GM12878 (cell line): ENCODE results near the gene KRTAP12-4. TPM values are rescaled to one million over a fixed set of nuclear protein-coding genes. Genes with fewer than 3 reads are reported as not detected.

Experiments
- ATAC-seq: fragments of 200-7000 bp; cut with Tn5 transposase; 3 replicates; pipeline ENCODE4 v1.9.1; 2020; ENCODE audit warnings: mild to moderate bottlenecking, moderate library complexity
- BruUV-seq: library from RNA; stranded (reverse); fragments of 400-500 nt; replicated peaks from 2 replicates; lab custom pipeline; 2021; lab: Mats Ljungman, UMichigan
- CTCF ChIA-PET: fragments of 300-600 bp; sonication (Branson Sonifier 250); formaldehyde crosslinking; extraction: SDS; loops from one replicate; lab custom pipeline; 2021; ENCODE audit warnings: inconsistent platforms; lab: Yijun Ruan, JAX
- POLR2A ChIA-PET: fragments of 350-600 bp; formaldehyde crosslinking; extraction: SDS; loops from one replicate; lab custom pipeline; 2021; ENCODE audit warnings: inconsistent platforms; lab: Charles Lee
- RAD21 ChIA-PET: fragments of 300-600 bp; sonication (Branson Sonifier 250); formaldehyde crosslinking; loops from one replicate; lab custom pipeline; 2023; ENCODE audit warnings: antibody characterized with exemption; ENCODE audit not compliant: unreplicated experiment; lab: Charles Lee
- SMC1A ChIA-PET: fragments of 300-600 bp; sonication (Branson Sonifier 250); formaldehyde crosslinking; loops from one replicate; lab custom pipeline; 2023; ENCODE audit not compliant: unreplicated experiment, uncharacterized antibody; lab: Charles Lee
- DNase-seq: peaks from one replicate; pipeline ENCODE4 v3.0.0-alpha.2; 2011; ENCODE audit warnings: low read depth, low spot score
- FAIRE-seq: peaks from 3 replicates; lab custom pipeline; 2011; peaks lifted over from hg19 to GRCh38; lab: Jason Lieb, UNC
- H2AFZ ChIP-seq: 2 replicates; pipeline ENCODE4 v1.6.0; 2011; ENCODE audit warnings: low read depth, low read length, control low read depth; ENCODE audit not compliant: control insufficient read depth
- H3K27ac ChIP-seq: 2 replicates; pipeline ENCODE4 v1.5.1; 2011; ENCODE audit warnings: control low read depth; ENCODE audit not compliant: control insufficient read depth, insufficient read depth
- H3K27me3 ChIP-seq, 2 experiments: replicated peaks in 1 of 2; 2 replicates each; pipeline versions ENCODE4 v1.6.0 to v1.6.1; 2011; ENCODE audit warnings: low read length in 1 of 2; ENCODE audit not compliant: control insufficient read depth in 2 of 2, insufficient read depth in 2 of 2
- H3K36me3 ChIP-seq, 2 experiments: 2 replicates each; pipeline ENCODE4 v1.5.1; 2011; ENCODE audit warnings: low read length in 1 of 2; ENCODE audit not compliant: control insufficient read depth in 2 of 2, insufficient read depth in 2 of 2
- H3K4me1 ChIP-seq: 2 replicates; pipeline ENCODE4 v1.6.1; 2011; ENCODE audit warnings: mild to moderate bottlenecking, low read length, moderate library complexity, mixed read lengths; ENCODE audit not compliant: control insufficient read depth, insufficient read depth
- H3K4me2 ChIP-seq: 2 replicates; pipeline ENCODE4 v1.6.0; 2011; ENCODE audit warnings: control low read depth; ENCODE audit not compliant: control insufficient read depth, insufficient read depth
- H3K4me3 ChIP-seq: fragments of 200-600 bp; sonication (generic); 2 replicates; pipeline ENCODE4 v1.5.1; 2016
- H3K79me2 ChIP-seq: 2 replicates; pipeline ENCODE4 v1.6.0; 2011; ENCODE audit warnings: low read length; ENCODE audit not compliant: control insufficient read depth, insufficient read depth
- H3K9ac ChIP-seq: 2 replicates; pipeline ENCODE4 v1.8.0; 2011; ENCODE audit warnings: low read length, control low read depth, mixed read lengths; ENCODE audit not compliant: control insufficient read depth, insufficient read depth
- H3K9me3 ChIP-seq: replicated peaks from 3 replicates; pipeline ENCODE4 v1.5.1; 2011; ENCODE audit warnings: mild to moderate bottlenecking, low read length; ENCODE audit not compliant: control insufficient read depth, insufficient read depth
- H4K20me1 ChIP-seq: 2 replicates; pipeline ENCODE4 v1.6.0; 2011; ENCODE audit not compliant: control insufficient read depth, insufficient read depth
- EGR1 ChIP-seq, 2 experiments: IDR thresholded peaks; 1 replicate in 1 of 2; 2 replicates in 1 of 2; pipeline ENCODE4 v1.6.1; 2011 to 2012; ENCODE audit warnings: low read depth in 2 of 2, low read length in 2 of 2, borderline replicate concordance in 1 of 2, mild to moderate bottlenecking in 1 of 2, moderate library complexity in 1 of 2
- EZH2 ChIP-seq: IDR thresholded peaks from 2 replicates; pipeline ENCODE4 v1.6.1; 2012; ENCODE audit warnings: low read depth, mild to moderate bottlenecking, control low read depth, inconsistent platforms, low read length, borderline replicate concordance; ENCODE audit not compliant: control insufficient read depth
- FOS ChIP-seq: IDR thresholded peaks from 3 replicates; pipeline ENCODE4 v1.6.1; 2011; ENCODE audit warnings: borderline replicate concordance; ENCODE audit not compliant: insufficient read length; ENCODE audit errors: extremely low read depth
- GATAD2B ChIP-seq: fragments of 450-650 bp; conservative IDR thresholded peaks from 2 replicates; pipeline ENCODE4 v1.6.1; 2017; ENCODE audit warnings: low read depth, mild to moderate bottlenecking, moderate library complexity
- IRF4 ChIP-seq: IDR thresholded peaks from 2 replicates; pipeline ENCODE4 v1.6.1; 2011; ENCODE audit warnings: low read depth, low read length
- MTA3 ChIP-seq: IDR thresholded peaks from 2 replicates; pipeline ENCODE4 v1.6.1; 2012; ENCODE audit warnings: low read length, inconsistent platforms, borderline replicate concordance
- NFYB ChIP-seq: IDR thresholded peaks from 2 replicates; pipeline ENCODE4 v1.6.1; 2011; ENCODE audit warnings: low read depth, mild to moderate bottlenecking, low read length, improper control_type of control experiment, moderate library complexity; ENCODE audit not compliant: insufficient read depth
- RCOR1 ChIP-seq: conservative IDR thresholded peaks from 2 replicates; pipeline ENCODE4 v1.6.1; 2012; ENCODE audit warnings: low read depth, low read length, improper control_type of control experiment
- SMC3 ChIP-seq: IDR thresholded peaks from 2 replicates; pipeline ENCODE4 v1.6.1; 2011; ENCODE audit warnings: low read length, improper control_type of control experiment, borderline replicate concordance
- SREBF1 ChIP-seq: IDR thresholded peaks from 2 replicates; pipeline ENCODE4 v1.6.1; 2012; ENCODE audit warnings: mild to moderate bottlenecking, low read length
- SUZ12 ChIP-seq: fragments of 200-600 bp; sonication (generic); IDR thresholded peaks from one replicate; pipeline ENCODE4 v1.6.1; 2018; ENCODE audit warnings: antibody characterized with exemption, mild to moderate bottlenecking; ENCODE audit not compliant: unreplicated experiment
- ZNF207 ChIP-seq: fragments of 450-650 bp; IDR thresholded peaks from 2 replicates; pipeline ENCODE4 v1.6.1; 2014; ENCODE audit warnings: antibody characterized with exemption, mild to moderate bottlenecking, borderline replicate concordance
- WGBS: methylation state at CpG from one replicate; pipeline ENCODE4 v1.1.6; 2016; ENCODE audit warnings: low lambda C conversion rate; ENCODE audit not compliant: insufficient replicate concordance, insufficient coverage; ENCODE audit errors: missing lambda C conversion rate; 5-methylcytosine and 5-hydroxymethylcytosine counted together
- in situ Hi-C: fragments of 300-500 bp; cut with MboI; formaldehyde crosslinking; loops from 9 replicates; pipeline ENCODE4 v1.14.3; 2018; ENCODE audit warnings: mixed read lengths
- intact Hi-C: fragments of 100-400 bp; cut with micrococcal nuclease; formaldehyde crosslinking; loops from one replicate; pipeline ENCODE4 v1.14.2; 2022; ENCODE audit not compliant: unreplicated experiment
- polyA plus RNA-seq, 11 experiments: library from polyadenylated mRNA; depleted of rRNA in 4 of 11; unstranded in 6 of 11; stranded (reverse) in 5 of 11; fragments of >200 nt; fragmentation: Nextera tagmentation in 4 of 11; fragmentation: Illumina TruSeq in 1 of 11; extraction: Ambion mirVana in 4 of 11; extraction: Trizol in 1 of 11; gene quantifications; 1 replicate in 1 of 11; 2 replicates in 10 of 11; pipeline versions ENCODE4 v1.2.1 to v1.2.3, GENCODE V29; 2011 to 2016; ENCODE audit warnings: inconsistent platforms in 2 of 11, missing spikeins in 2 of 11, low read depth in 1 of 11
- total RNA-seq, 4 experiments: library from RNA; depleted of rRNA in 3 of 4; stranded (reverse); fragments of >200 nt in 3 of 4; fragmentation: Illumina TruSeq in 1 of 4; extraction: Trizol in 1 of 4; gene quantifications; 2 replicates each; pipeline versions ENCODE4 v1.2.1 to v1.2.3, GENCODE V29; 2013 to 2021
- TF ChIP-seq, protein P1 (sequence below): fragments of 450-650 bp; formaldehyde crosslinking; IDR thresholded peaks from 2 replicates; pipeline ENCODE4 v1.5.0; 2022; ENCODE audit warnings: mild to moderate bottlenecking, missing genetic modification characterization
- TF ChIP-seq, protein P2 (sequence below): fragments of 150-350 bp; IDR thresholded peaks from 2 replicates; pipeline ENCODE4 v1.6.1; 2016; ENCODE audit warnings: low read depth, low read length
- TF ChIP-seq, protein P3 (sequence below): fragments of 450-650 bp; IDR thresholded peaks from 2 replicates; pipeline ENCODE4 v1.6.1; 2014; ENCODE audit warnings: mild to moderate bottlenecking
- TF ChIP-seq, protein P4 (sequence below): fragments of 450-650 bp; IDR thresholded peaks from 2 replicates; pipeline ENCODE4 v1.6.1; 2016; ENCODE audit warnings: mild to moderate bottlenecking

KRTAP12-4 gene
- total and polyA plus RNA-seq, 10 of the 15 experiments (the other 5 are each of a cell fraction or from before 2014, with no cell fraction given): not detected

DNA sequence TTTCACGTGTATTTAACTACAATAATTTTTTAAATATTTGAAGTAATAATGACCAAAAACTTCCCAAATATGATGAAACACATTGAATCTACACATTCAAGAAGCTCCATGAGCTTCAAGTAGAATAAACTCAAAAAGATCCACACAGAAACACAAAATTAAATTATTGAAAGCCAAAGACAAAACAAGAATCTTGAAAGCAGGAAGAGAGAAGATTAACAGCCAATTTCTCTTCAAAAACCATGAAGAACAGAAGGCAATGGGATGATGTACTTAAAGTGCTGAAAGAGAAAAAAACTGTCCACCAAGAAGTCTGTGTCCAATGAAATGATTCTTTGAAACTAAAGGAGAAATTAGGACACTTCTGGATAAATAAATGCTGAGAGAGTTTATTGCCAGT, 22.4 kb downstream of the KRTAP12-4 start:
- WGBS: 5% methylated on average over 1 of the region's 1 CpG
- no TSS peak for BruUV-seq
- Histone ChIP-seq H3K4me2 (no peak overlapping the region), H3K79me2 (no peaks in the 10 kb centered on the region), H3K4me1 (no peaks in the 10 kb centered on the region), H3K9me3 (peaks cover 9% of the 10 kb centered on the region; the same call in 1 of the 3 replicates), H3K36me3 (no peaks in the 10 kb centered on the region), H3K27me3 (no peaks in the 10 kb centered on the region), H2AFZ (no peak overlapping the region), H3K27ac (no peak overlapping the region), H3K4me3 (no peak overlapping the region), H3K9ac (no peak overlapping the region), H4K20me1 (no peaks in the 10 kb centered on the region)
- ATAC-seq: no peak
- POLR2A ChIA-PET: no interaction called here
- no peak for DNase-seq
- RAD21 ChIA-PET: no interaction called here
- CTCF ChIA-PET: no interaction called here
- FAIRE-seq: no peak
- in situ Hi-C loops (no loop called here), intact Hi-C loops (no loop called here)
- SMC1A ChIA-PET: no interaction called here
- no peak for TF ChIP-seq NFYB
- TF ChIP-seq ZNF207: no peak
- no peak for TF ChIP-seq SREBF1
- TF ChIP-seq, protein P1, sequence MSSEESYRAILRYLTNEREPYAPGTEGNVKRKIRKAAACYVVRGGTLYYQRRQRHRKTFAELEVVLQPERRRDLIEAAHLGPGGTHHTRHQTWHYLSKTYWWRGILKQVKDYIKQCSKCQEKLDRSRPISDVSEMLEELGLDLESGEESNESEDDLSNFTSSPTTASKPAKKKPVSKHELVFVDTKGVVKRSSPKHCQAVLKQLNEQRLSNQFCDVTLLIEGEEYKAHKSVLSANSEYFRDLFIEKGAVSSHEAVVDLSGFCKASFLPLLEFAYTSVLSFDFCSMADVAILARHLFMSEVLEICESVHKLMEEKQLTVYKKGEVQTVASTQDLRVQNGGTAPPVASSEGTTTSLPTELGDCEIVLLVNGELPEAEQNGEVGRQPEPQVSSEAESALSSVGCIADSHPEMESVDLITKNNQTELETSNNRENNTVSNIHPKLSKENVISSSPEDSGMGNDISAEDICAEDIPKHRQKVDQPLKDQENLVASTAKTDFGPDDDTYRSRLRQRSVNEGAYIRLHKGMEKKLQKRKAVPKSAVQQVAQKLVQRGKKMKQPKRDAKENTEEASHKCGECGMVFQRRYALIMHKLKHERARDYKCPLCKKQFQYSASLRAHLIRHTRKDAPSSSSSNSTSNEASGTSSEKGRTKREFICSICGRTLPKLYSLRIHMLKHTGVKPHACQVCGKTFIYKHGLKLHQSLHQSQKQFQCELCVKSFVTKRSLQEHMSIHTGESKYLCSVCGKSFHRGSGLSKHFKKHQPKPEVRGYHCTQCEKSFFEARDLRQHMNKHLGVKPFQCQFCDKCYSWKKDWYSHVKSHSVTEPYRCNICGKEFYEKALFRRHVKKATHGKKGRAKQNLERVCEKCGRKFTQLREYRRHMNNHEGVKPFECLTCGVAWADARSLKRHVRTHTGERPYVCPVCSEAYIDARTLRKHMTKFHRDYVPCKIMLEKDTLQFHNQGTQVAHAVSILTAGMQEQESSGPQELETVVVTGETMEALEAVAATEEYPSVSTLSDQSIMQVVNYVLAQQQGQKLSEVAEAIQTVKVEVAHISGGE (CRISPR knock-in tag): no peak
- no peak for TF ChIP-seq GATAD2B
- TF ChIP-seq EZH2: no peak
- TF ChIP-seq, protein P2, sequence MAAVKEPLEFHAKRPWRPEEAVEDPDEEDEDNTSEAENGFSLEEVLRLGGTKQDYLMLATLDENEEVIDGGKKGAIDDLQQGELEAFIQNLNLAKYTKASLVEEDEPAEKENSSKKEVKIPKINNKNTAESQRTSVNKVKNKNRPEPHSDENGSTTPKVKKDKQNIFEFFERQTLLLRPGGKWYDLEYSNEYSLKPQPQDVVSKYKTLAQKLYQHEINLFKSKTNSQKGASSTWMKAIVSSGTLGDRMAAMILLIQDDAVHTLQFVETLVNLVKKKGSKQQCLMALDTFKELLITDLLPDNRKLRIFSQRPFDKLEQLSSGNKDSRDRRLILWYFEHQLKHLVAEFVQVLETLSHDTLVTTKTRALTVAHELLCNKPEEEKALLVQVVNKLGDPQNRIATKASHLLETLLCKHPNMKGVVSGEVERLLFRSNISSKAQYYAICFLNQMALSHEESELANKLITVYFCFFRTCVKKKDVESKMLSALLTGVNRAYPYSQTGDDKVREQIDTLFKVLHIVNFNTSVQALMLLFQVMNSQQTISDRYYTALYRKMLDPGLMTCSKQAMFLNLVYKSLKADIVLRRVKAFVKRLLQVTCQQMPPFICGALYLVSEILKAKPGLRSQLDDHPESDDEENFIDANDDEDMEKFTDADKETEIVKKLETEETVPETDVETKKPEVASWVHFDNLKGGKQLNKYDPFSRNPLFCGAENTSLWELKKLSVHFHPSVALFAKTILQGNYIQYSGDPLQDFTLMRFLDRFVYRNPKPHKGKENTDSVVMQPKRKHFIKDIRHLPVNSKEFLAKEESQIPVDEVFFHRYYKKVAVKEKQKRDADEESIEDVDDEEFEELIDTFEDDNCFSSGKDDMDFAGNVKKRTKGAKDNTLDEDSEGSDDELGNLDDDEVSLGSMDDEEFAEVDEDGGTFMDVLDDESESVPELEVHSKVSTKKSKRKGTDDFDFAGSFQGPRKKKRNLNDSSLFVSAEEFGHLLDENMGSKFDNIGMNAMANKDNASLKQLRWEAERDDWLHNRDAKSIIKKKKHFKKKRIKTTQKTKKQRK: no peak
- no peak for TF ChIP-seq SMC3
- TF ChIP-seq, protein P3, sequence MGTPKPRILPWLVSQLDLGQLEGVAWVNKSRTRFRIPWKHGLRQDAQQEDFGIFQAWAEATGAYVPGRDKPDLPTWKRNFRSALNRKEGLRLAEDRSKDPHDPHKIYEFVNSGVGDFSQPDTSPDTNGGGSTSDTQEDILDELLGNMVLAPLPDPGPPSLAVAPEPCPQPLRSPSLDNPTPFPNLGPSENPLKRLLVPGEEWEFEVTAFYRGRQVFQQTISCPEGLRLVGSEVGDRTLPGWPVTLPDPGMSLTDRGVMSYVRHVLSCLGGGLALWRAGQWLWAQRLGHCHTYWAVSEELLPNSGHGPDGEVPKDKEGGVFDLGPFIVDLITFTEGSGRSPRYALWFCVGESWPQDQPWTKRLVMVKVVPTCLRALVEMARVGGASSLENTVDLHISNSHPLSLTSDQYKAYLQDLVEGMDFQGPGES: no peak
- TF ChIP-seq, protein P4, sequence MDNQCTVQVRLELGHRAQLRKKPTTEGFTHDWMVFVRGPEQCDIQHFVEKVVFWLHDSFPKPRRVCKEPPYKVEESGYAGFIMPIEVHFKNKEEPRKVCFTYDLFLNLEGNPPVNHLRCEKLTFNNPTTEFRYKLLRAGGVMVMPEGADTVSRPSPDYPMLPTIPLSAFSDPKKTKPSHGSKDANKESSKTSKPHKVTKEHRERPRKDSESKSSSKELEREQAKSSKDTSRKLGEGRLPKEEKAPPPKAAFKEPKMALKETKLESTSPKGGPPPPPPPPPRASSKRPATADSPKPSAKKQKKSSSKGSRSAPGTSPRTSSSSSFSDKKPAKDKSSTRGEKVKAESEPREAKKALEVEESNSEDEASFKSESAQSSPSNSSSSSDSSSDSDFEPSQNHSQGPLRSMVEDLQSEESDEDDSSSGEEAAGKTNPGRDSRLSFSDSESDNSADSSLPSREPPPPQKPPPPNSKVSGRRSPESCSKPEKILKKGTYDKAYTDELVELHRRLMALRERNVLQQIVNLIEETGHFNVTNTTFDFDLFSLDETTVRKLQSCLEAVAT: no peak
- TF ChIP-seq FOS: no peak
- TF ChIP-seq MTA3: no peak
- TF ChIP-seq RCOR1: no peak
- no peak for TF ChIP-seq EGR1 (IDR thresholded peaks at IDR 0.05; ENCODE audit: borderline replicate concordance in 1 of 2, low read depth in 2 of 2, low read length in 2 of 2)
- no peak for TF ChIP-seq IRF4
- no peak for TF ChIP-seq SUZ12
